Measurements from ENCODE around the gene PAX1.

Gene PAX1

GRCh38 chr20:21705575-21706260 is at the start of gene PAX1:
PAX1 (plus strand) TSS chr20:21705664; CDS start chr20:21705713, 49 bp downstream.
- in situ Hi-C loops (cut with HindIII; ENCODE audit: low pct_ligation_motif_present, low pct_unique_long_range_greater_than_20kb, low sequenced_read_pairs) = no loop called here

GRCh38 chr20:21656308-21657067 is 49.0 kb upstream of the PAX1 start:
- DNase-seq = no peak
- in situ Hi-C loops (cut with HindIII; ENCODE audit: low pct_ligation_motif_present, low pct_unique_long_range_greater_than_20kb, low sequenced_read_pairs) = no loop called here

More at GRCh38 chr20:21705575-21706260, at the start of gene PAX1:
- DNase-seq = no peak

GRCh38 chr20:21661488-21662055 is 43.9 kb upstream of the PAX1 start:
- DNase-seq = no peak
- in situ Hi-C loops (cut with HindIII; ENCODE audit: low pct_ligation_motif_present, low pct_unique_long_range_greater_than_20kb, low sequenced_read_pairs) = no loop called here

GRCh38 chr20:21663465-21663864 is 42.0 kb upstream of the PAX1 start:
- in situ Hi-C loops (cut with HindIII; ENCODE audit: low pct_ligation_motif_present, low pct_unique_long_range_greater_than_20kb, low sequenced_read_pairs) = no loop called here
- DNase-seq = no peak

GRCh38 chr20:21665687-21666446 is 39.6 kb upstream of the PAX1 start:
- in situ Hi-C loops (cut with HindIII; ENCODE audit: low pct_ligation_motif_present, low pct_unique_long_range_greater_than_20kb, low sequenced_read_pairs) = no loop called here

GRCh38 chr20:21670126-21670525 is 35.3 kb upstream of the PAX1 start:
- in situ Hi-C loops (cut with HindIII; ENCODE audit: low pct_ligation_motif_present, low pct_unique_long_range_greater_than_20kb, low sequenced_read_pairs) = no loop called here
- DNase-seq = no peak

More at GRCh38 chr20:21665687-21666446, 39.6 kb upstream of the PAX1 start:
- DNase-seq = no peak

GRCh38 chr20:21670981-21671380 is 34.5 kb upstream of the PAX1 start:
- in situ Hi-C loops (cut with HindIII; ENCODE audit: low pct_ligation_motif_present, low pct_unique_long_range_greater_than_20kb, low sequenced_read_pairs) = no loop called here
- DNase-seq = no peak

GRCh38 chr20:21677261-21677660 is 28.2 kb upstream of the PAX1 start:
- in situ Hi-C loops (cut with HindIII; ENCODE audit: low pct_ligation_motif_present, low pct_unique_long_range_greater_than_20kb, low sequenced_read_pairs) = no loop called here
- DNase-seq = no peak

GRCh38 chr20:21677781-21678180 is 27.7 kb upstream of the PAX1 start:
- no peak for DNase-seq
- in situ Hi-C loops (cut with HindIII; ENCODE audit: low pct_ligation_motif_present, low pct_unique_long_range_greater_than_20kb, low sequenced_read_pairs) = no loop called here

GRCh38 chr20:21681234-21681921 is 24.1 kb upstream of the PAX1 start:
- DNase-seq = no peak
- in situ Hi-C loops (cut with HindIII; ENCODE audit: low pct_ligation_motif_present, low pct_unique_long_range_greater_than_20kb, low sequenced_read_pairs) = no loop called here

GRCh38 chr20:21681922-21682318 is 23.5 kb upstream of the PAX1 start:
- in situ Hi-C loops (cut with HindIII; ENCODE audit: low pct_ligation_motif_present, low pct_unique_long_range_greater_than_20kb, low sequenced_read_pairs) = no loop called here
- no peak for DNase-seq

- DNase-seq = peak; percentile 10
- in situ Hi-C loops (cut with HindIII; ENCODE audit: low pct_ligation_motif_present, low pct_unique_long_range_greater_than_20kb, low sequenced_read_pairs) = no loop called here
These were observed 22.9 kb upstream of the PAX1 start for GRCh38 chr20:21682521-21682954.

GRCh38 chr20:21684671-21685070 is 20.8 kb upstream of the PAX1 start:
- DNase-seq = no peak

GRCh38 chr20:21685981-21686380 is 19.5 kb upstream of the PAX1 start:
- in situ Hi-C loops (cut with HindIII; ENCODE audit: low pct_ligation_motif_present, low pct_unique_long_range_greater_than_20kb, low sequenced_read_pairs) = no loop called here
- no peak for DNase-seq

More at GRCh38 chr20:21684671-21685070, 20.8 kb upstream of the PAX1 start:
- in situ Hi-C loops (cut with HindIII; ENCODE audit: low pct_ligation_motif_present, low pct_unique_long_range_greater_than_20kb, low sequenced_read_pairs) = no loop called here

GRCh38 chr20:21693322-21693721 is 12.1 kb upstream of the PAX1 start:
- peak; percentile 28 for DNase-seq
- in situ Hi-C loops (cut with HindIII; ENCODE audit: low pct_ligation_motif_present, low pct_unique_long_range_greater_than_20kb, low sequenced_read_pairs) = no loop called here

GRCh38 chr20:21698494-21699215 is 6.8 kb upstream of the PAX1 start:
- in situ Hi-C loops (cut with HindIII; ENCODE audit: low pct_ligation_motif_present, low pct_unique_long_range_greater_than_20kb, low sequenced_read_pairs) = no loop called here
- DNase-seq = no peak

GRCh38 chr20:21699216-21699508 is 6.3 kb upstream of the PAX1 start:
- no peak for DNase-seq
- in situ Hi-C loops (cut with HindIII; ENCODE audit: low pct_ligation_motif_present, low pct_unique_long_range_greater_than_20kb, low sequenced_read_pairs) = no loop called here

Measured in ACHN (cell line).